ENCODE data around the gene SCTR. TPM values are rescaled to one million over a fixed set of nuclear protein-coding genes. Genes with fewer than 3 reads are reported as not detected.

Gene SCTR
- total and polyA plus RNA-seq, 3 donors from 2014 or later = 1.1 to 6.6 (median 2.0) TPM

- Histone ChIP-seq H3K27me3 (no peaks in the 10 kb centered on the region), H3K36me3 (ENCODE audit: low read depth, missing control alignments) (no peaks in the 10 kb centered on the region), H3K4me3 (no peak overlapping the region), H3K4me1 (no peaks in the 10 kb centered on the region), H3K27ac (no peak overlapping the region), H3K9me3 (no peaks in the 10 kb centered on the region)
- no peak for TF ChIP-seq CTCF (IDR thresholded peaks at IDR 0.05)
- TF ChIP-seq POLR2A (IDR thresholded peaks at IDR 0.05) = no peak
- DNase-seq = no peak
- intact Hi-C loops (cut with DNase I; ENCODE audit: low total_unique reads) = no loop called here
- 74 to 86% methylated on average over 11 to 15 of the region's 15 CpGs for WGBS, 2 donors
Observed at GRCh38 chr2:119439574-119440500, 84.4 kb downstream of the SCTR start.

- H3K4me1 ChIP-seq = no peaks in the 10 kb centered on the region
- no peaks in the 10 kb centered on the region for H3K36me3 ChIP-seq (ENCODE audit: low read depth, missing control alignments)
- no peak for TF ChIP-seq CTCF (IDR thresholded peaks at IDR 0.05)
- no peak for TF ChIP-seq POLR2A (IDR thresholded peaks at IDR 0.05)
- 93 to 98% methylated on average over 6 of the region's 6 CpGs for WGBS, 2 donors
- no peaks in the 10 kb centered on the region for H3K9me3 ChIP-seq
- intact Hi-C loops (cut with DNase I; ENCODE audit: low total_unique reads) = no loop called here
- DNase-seq = no peak
- no peak overlapping the region for H3K27ac ChIP-seq
- H3K4me3 ChIP-seq = no peak overlapping the region
- H3K27me3 ChIP-seq = no peaks in the 10 kb centered on the region
Observed at GRCh38 chr2:119438726-119439284, 85.5 kb downstream of the SCTR start.

- no peak overlapping the region for H3K27ac ChIP-seq
- 96% methylated on average over 6 of the region's 6 CpGs for WGBS, 2 donors
- no peak for TF ChIP-seq CTCF (IDR thresholded peaks at IDR 0.05)
- TF ChIP-seq POLR2A (IDR thresholded peaks at IDR 0.05) = no peak
- H3K4me3 ChIP-seq = no peak overlapping the region
- H3K4me1 ChIP-seq = no peaks in the 10 kb centered on the region
- H3K36me3 ChIP-seq (ENCODE audit: low read depth, missing control alignments) = no peaks in the 10 kb centered on the region
- no peaks in the 10 kb centered on the region for H3K27me3 ChIP-seq
- DNase-seq = no peak
- H3K9me3 ChIP-seq = no peaks in the 10 kb centered on the region
- intact Hi-C loops (cut with DNase I; ENCODE audit: low total_unique reads) = no loop called here
Observed at GRCh38 chr2:119438128-119438656, 86.1 kb downstream of the SCTR start.

DNA sequence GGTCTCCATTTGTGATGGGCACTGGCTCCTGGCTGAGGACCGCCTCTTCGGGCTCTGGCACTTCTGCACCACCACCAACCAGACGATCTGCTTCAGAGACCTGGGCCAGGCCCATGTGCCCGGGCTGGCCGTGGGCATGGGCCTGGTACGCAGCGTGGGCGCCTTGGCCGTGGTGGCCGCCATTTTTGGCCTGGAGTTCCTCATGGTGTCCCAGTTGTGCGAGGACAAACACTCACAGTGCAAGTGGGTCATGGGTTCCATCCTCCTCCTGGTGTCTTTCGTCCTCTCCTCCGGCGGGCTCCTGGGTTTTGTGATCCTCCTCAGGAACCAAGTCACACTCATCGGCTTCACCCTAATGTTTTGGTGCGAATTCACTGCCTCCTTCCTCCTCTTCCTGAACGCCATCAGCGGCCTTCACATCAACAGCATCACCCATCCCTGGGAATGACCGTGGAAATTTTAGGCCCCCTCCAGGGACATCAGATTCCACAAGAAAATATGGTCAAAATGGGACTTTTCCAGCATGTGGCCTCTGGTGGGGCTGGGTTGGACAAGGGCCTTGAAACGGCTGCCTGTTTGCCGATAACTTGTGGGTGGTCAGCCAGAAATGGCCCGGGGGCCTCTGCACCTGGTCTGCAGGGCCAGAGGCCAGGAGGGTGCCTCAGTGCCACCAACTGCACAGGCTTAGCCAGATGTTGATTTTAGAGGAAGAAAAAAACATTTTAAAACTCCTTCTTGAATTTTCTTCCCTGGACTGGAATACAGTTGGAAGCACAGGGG lies 87.1 kb downstream of the SCTR start:
- Histone ChIP-seq H3K36me3 (ENCODE audit: low read depth, missing control alignments) (no peaks in the 10 kb centered on the region), H3K9me3 (no peaks in the 10 kb centered on the region), H3K27me3 (no peaks in the 10 kb centered on the region), H3K4me3 (no peak overlapping the region), H3K4me1 (peaks cover under 1% of the 10 kb centered on the region), H3K27ac (no peak overlapping the region)
- intact Hi-C loops (cut with DNase I; ENCODE audit: low total_unique reads) = no loop called here
- no peak for DNase-seq
- 94 to 96% methylated on average over 10 to 21 of the region's 22 CpGs for whole genome bisulfite sequencing, 2 donors
- no peak for TF ChIP-seq CTCF (IDR thresholded peaks at IDR 0.05)
